Measurements from ENCODE around the gene B4GALNT1.

The B4GALNT1 gene

GRCh38 chr12:57640175-57641042, 7.4 kb upstream of the B4GALNT1 start:
- intact Hi-C loops (cut with DNase I) = no loop called here
- peak in 1 of 42 donors; percentile 9 for DNase-seq

DNA sequence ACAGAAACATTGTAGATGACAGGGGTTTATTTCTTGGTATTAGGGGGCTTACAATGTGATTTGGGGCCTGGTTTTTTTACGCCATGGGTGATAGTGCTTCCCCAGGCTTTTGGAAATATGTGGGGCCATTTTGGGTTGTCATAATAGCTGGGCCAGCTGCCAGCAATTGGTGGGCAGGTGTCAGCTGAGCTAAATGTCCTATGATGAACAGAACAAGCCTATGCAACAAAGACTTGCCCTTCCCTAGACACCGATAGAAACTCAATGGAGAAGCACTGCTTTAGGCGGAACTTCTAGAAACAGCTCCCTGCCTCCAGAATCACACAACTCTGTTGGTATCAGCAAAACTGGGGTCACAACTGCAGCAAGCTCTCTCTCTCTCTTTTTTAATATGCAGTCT, 5.1 kb upstream of the B4GALNT1 start:
- intact Hi-C loops (cut with DNase I) = loop anchor here (10.0 kb wide), 1 partner anchor 57 kb away; the partner anchor contains the start of gene OS9
- DNase-seq = peak in 1 of 42 donors; percentile 21

DNA sequence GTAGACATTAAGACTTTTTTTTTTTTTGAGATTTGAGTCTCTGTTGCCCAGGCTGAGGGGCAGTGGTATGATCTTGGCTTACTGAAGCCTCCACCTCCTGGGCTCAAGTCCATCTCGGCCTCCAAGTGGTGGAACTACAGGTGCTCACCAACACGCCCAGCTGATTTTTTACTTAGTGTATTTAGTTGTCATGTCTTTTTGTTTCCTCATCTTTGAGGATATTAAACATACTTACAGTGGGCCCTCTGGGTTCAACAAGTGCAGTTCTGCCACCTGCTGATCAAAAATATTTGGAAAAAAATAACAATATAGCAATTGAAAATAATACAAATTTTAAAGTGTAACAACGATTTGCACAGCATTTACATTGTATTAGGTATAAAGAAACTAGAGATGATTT, 4.4 kb upstream of the B4GALNT1 start:
- DNase-seq = peak in 1 of 42 donors; percentile 33
- intact Hi-C loops (cut with DNase I) = loop anchor here (10.0 kb wide), 1 partner anchor 57 kb away; the partner anchor contains the start of gene OS9

DNA sequence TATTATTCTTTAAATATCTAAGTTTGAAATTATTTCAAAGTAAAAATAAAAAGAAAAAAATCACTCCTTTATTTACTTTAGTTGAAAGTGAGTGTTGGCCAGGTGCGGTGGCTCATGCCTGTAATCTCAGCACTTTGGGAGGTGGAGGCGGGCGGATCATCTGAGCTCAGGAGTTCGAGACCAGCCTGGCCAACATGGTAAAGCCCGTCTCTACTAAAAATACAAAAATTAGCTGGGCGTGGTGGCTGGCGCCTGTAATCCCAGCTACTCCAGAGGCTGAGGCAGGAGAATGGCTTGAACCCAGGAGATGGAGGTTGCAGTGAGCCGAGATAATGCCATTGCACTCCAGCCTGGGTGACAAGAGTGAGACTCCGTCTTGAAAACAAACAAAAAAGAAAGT, 3.7 kb upstream of the B4GALNT1 start:
- peak in 2 of 42 donors; percentile 19 to 20 for DNase-seq
- intact Hi-C loops (cut with DNase I) = loop anchor here (10.0 kb wide), 1 partner anchor 58 kb away; the partner anchor contains the start of gene OS9

DNA sequence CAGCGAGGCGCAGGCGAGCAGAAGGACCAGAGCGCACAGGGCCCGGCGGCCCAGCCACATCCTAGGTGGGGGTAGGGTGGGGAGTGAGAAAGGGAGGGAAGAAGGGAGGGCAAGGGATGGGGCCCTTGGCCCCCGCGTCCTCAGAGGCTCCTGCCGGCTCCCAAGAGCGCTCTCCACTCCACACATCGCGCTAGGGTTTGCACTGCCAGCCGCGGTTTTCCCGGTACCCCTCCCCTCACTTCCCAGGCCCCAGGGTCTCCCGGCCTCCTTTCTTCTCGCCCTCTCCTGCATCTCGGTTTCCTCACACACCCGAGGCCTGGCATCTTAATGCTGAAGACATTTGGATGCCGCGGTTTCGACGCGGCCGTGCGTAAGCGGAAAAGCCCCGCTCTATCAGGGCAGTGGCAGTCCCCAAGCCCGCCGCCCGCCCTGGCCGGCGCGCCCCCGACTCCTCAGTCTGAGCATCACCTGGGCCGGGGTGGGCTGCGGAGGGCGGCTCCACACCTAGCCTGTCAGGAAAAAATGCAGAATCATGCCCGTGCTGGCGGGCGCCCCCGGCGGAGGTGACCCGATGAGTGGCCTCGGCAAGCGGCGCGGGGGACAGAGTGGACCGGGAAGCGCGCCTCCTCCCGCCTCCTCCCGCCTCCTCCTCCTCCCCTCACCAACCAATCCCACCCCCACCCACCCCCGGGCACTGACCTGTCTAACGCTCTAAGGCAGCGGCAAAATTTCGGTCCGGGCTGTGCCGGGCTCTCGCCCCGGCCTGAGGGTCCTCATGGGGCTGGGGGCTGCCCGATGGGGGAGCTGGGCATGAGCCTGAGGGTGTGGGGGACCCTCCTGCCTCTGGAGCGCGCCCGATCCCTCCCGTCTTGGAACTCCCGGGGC, 686 bp downstream of the B4GALNT1 start:
- intact Hi-C loops (cut with DNase I) = loop anchor here (10.0 kb wide), 1 partner anchor 62 kb away; the partner anchor contains the start of gene OS9
- DNase-seq = peak in 17 of 42 donors; percentile 30 to 62 (median 45)

DNA sequence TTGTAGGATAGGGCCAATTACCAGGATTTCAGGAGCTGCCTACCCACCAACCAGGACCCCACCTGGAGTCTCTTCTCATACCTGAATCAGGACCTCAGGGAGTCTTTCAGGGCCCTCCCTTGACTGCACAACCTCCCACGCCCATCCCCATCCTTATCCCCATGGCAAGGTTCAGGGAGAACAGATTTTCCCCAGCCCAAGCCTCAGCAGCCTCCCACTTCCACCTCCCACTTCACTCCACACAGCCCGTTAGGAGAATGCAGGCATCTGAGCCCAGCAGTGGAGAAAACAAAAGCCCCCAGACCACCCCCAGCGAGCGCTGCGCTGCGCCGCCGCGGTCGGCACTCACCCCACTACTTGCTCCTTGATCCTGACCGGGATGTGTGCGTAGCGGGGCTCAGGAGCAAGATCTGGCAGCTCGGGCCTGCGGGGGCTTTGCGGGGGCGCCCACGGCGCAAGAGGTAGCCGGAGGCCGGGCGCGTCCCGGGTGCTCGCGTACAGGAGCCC, 1.4 kb downstream of the B4GALNT1 start:
- peak in 13 of 42 donors; percentile 14 to 72 (median 56) for DNase-seq

GRCh38 chr12:57630891-57631433, 2.0 kb downstream of the B4GALNT1 start:
- peak in 4 of 42 donors; percentile 7 to 28 (median 22) for DNase-seq
- intact Hi-C loops (cut with DNase I) = loop anchor here (10.0 kb wide), 1 partner anchor 64 kb away; the partner anchor contains the start of gene OS9

More for the DNA sequence above, 1.4 kb downstream of the B4GALNT1 start:
- intact Hi-C loops (cut with DNase I) = loop anchor here (10.0 kb wide), 1 partner anchor 63 kb away; the partner anchor contains the start of gene OS9

GRCh38 chr12:57629897-57630471, 3.0 kb downstream of the B4GALNT1 start:
- intact Hi-C loops (cut with DNase I) = loop anchor here (10.0 kb wide), 1 partner anchor 65 kb away; the partner anchor contains the start of gene OS9
- peak in 39 of 42 donors; percentile 46 to 88 (median 73) for DNase-seq

DNA sequence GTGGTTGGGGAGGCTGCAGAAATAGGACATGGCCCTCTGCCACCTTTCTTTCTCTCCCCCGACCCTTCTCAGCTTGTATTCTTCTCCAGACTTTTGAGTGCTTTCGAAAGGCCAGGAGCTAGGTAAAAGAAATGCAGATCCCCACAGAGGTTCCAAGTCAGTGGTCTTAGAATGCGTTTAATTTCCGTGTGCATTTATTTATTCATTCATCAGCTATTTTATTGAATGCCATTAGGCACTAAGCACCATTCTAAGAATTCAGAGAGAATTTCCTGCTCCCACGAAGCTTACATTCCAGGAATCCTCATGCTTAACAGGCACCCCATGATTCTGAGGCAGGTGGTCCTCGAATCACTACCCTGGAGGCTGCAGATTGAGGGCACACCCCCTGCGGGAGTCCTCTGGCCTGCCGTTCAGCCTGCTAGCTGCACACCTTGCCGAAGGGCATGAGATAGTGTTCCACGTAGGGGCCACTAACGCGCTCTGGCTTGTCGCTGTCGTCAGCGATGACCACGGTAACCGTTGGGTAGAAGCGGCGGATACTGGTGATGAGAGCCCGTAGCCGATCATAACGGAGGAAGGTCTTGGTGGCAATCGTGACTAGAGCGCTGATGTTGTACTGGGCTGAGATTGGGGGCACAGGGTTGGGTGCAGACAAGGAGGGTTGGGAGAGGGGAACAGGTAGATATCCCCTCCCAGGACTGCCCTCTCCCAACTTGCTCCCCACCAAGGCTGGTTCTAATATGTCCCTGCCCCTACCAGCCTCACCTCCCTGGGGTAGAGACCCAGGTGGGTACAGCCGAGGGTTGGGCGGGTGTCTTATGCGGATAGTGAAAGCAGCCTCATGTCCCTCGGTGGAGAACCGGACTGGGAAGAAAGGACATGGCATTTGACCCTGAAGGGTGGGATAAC, 4.5 kb downstream of the B4GALNT1 start:
- intact Hi-C loops (cut with DNase I) = no loop called here
- peak in 4 of 42 donors; percentile 4 to 33 (median 16) for DNase-seq

DNA sequence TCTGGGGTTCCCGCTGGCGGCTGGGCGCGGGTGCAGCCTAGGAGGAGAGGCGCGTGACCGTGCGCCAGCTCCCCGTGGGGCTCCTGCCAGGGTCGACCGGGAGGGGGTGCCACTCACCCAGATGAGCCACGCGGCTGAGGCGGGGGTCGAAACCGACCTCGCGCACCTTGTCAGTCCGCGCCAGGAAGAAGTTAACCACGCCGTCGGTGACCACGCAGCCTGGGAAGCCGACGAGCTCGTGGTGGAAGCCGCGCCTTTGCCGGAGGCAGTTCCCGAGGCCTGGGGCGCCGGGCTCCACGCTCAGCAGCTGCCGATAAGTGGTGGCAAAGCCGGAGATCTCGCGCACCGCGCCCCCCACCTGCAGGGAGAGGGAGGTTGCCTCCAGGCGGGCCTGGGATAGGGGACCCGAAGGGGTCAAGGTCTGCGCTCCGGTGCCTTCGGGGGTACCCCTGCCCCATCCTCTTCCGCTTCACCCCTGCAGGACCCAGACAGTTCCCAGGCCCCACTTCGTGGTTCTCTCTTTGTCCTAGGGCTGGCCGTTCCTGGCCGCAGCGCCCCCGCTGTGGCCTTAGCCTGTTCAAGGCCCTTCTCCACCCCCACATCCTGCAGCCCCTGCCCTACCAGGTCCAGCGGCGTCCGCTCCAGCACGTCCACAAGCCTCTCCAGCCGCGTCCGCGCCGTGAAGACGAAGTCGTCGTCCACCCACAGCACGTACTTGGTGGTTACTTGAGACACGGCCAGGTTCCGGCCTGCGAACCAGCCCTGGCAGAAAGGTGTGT, 5.3 kb downstream of the B4GALNT1 start:
- intact Hi-C loops (cut with DNase I) = no loop called here
- peak in 6 of 42 donors; percentile 2 to 47 (median 19) for DNase-seq

DNA sequence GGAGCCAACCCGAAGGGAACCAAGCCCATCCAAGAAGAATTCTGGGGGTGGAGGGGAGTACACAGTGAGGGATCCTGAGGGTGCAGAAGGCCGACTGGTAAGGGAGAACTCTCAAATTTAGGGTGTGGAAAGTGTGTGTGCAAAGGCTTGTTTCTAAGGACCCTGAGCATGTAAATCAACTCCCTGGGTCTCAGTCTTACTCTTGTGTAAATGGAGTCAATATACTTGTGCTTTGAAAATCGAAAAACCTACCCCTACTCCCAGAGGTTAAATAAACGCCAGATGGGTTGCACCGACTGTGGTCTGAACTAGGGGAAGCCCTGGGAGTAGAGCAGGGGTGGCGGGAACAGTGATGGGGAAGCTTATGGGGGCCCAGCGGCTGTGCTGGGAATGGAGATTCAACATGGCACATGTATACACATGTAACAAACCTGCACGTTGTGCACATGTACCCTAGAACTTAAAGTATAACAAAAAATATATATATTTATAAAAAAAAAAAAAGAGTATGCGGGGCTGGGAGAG, 6.0 kb downstream of the B4GALNT1 start:
- intact Hi-C loops (cut with DNase I) = no loop called here
- DNase-seq = peak in 2 of 42 donors; percentile 7 to 12

- intact Hi-C loops (cut with DNase I) = no loop called here
- peak in 4 of 42 donors; percentile 9 to 36 (median 26) for DNase-seq
These were observed 6.7 kb downstream of the B4GALNT1 start for GRCh38 chr12:57626111-57626920.

DNA sequence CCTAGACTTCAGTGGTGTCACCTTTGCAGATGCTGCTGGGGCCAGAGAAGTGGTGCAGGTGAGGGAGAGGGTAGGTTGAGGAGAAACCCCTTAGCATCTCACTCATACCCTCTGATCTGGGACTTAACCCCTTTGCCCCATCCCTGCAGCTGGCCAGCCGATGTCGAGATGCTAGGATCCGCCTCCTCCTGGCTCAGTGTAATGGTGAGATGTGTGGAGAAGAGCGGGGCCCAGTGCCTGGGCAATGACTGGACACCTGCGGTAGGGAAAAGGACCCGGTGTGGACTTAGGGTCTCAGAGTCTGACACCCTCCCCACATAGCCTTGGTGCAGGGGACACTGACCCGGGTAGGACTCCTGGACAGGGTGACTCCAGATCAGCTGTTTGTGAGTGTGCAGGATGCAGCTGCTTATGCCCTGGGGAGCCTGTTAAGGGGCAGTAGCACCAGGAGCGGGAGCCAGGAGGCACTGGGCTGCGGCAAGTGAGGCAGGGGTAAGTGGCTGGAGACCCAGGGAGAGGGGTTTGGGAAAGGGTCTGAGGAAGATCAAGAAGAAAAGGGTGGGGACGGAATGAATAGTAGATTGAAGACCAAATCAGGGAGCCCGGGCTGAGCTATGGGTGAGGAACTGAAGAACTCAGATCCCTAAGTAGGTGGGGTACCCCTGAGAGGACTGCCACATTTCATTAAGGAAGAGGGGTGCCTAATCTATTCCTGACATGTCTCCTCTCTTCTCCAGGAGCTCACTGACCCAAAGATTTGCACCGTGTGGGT, 7.6 kb downstream of the B4GALNT1 start:
- intact Hi-C loops (cut with DNase I) = no loop called here
- DNase-seq = peak in 3 of 42 donors; percentile 9 to 25 (median 24)

GRCh38 chr12:57624441-57625220, 8.4 kb downstream of the B4GALNT1 start:
- peak in 2 of 42 donors; percentile 24 to 32 for DNase-seq
- intact Hi-C loops (cut with DNase I) = loop anchor here (5.0 kb wide), 1 partner anchor 42 kb away; no protein-coding TSS in a partner anchor
